Measurements from ENCODE around the gene RUNX3.
"Not testable (repeated sequence)": the region's sequence is repeated elsewhere in the genome, so short reads cannot be mapped to it uniquely, and the experiment has no call there.

The RUNX3 gene

DNA sequence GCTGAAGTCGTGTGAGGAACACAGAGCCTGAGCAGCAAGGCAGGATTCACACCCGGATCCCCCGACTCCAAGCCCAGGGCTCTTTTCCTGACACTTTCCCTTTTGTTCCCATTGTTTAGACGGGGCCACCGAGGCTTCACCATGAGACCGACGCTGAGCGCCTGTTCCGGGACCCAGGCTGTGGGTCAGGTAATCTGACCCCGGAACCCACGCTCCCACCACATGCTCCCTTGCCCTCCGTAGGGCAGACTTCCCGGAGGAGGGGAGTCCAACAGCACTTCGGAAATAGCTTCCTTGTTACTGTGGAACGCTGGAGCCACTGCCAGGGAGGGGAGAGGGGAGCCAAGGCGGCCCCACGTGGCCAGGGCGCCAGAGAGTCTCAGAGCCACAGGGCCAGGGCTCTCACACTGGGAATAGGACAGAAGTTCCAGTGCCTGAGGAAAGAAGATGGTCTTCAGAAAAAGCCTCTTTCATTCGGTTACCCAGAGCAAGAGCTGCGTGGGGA is 18.4 kb downstream of the RUNX3 start:
- no peak for DNase-seq

DNA sequence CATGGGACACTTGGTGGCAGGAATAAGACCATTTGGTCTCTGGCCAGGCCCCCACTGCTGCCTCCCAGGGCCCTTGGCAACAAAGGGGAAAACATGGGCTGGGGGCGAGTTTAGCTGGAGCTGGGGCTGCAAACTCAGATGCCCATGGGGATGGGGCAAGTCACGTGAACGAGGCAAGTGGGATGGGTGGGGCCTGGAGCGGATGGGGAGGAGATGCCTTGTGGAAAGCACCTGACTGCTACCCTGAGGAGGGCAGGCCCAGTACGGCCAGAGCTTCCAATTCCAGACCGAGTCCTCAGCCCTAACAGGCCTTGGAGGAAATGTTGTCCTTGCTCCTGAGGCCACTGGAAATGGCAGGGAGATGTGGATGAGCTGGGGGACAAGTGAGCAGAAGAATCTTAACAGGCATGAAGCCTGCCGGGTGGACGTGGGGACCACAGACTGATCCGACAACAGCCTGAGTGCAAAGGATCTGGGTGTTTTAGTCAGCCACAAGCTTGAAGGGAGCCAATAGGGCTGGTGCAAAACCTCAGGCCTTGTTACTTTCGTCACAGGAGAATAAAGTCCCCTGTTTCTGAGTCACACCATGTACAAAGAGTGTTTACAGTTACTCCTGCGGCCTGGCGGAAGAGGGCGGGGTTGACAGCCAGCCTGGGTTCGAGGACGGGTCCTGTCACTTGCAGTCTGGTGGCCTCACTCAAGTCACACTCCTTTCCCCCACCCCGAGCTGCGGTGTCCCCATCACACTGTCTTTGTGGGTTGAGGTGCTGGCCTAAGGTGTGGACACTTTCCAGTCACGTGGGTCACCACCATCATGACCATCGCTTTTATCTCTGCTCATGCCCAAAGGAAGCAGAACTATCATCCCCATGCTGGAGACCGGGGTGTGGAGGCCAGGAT is 19.1 kb downstream of the RUNX3 start:
- DNase-seq: no peak

DNA sequence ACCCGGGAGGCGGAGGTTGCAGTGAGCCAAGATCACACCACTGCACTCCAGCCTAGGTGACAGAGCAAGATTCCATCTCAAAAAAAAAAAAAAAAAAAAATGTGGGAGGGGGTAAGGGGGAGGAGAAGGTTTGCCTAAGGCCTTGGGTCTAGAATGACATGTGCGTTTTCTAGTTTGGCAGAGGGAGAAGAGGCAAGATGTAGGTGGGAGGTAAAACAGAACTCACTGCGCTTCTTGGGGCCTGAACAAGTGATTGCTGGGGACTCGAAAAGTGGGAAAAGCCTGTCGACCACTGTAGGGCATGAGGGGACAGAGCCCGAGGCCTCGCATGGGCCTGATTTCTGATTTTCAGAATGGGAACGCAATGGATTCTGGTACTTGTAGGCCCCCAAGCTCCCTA is 19.9 kb downstream of the RUNX3 start:
- no peak for DNase-seq

DNA sequence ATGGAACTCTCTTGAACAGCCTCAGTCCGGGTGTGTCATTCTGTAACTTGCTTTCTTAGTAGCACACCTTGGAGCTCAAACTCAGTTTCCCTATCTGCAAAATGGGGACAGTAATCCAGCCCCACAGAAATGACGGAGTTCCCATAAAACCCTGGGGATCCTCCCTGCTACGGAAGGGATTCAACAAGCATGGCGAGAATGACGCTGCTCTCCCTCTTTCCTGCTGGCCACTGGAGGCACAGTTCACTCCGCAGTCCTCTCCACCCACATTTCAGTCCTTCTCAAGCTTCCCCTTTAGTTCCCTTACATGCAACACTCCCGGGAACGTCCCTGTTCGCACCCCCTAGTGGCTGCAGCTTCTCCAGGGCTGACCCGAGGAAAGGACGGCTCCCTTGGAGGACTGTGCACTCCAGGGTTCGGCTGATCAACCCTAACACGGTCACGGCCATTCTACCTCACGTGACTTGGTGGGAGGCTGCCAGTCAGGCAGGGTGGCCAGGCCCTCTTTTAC is 20.6 kb downstream of the RUNX3 start:
- no peak for DNase-seq

DNA sequence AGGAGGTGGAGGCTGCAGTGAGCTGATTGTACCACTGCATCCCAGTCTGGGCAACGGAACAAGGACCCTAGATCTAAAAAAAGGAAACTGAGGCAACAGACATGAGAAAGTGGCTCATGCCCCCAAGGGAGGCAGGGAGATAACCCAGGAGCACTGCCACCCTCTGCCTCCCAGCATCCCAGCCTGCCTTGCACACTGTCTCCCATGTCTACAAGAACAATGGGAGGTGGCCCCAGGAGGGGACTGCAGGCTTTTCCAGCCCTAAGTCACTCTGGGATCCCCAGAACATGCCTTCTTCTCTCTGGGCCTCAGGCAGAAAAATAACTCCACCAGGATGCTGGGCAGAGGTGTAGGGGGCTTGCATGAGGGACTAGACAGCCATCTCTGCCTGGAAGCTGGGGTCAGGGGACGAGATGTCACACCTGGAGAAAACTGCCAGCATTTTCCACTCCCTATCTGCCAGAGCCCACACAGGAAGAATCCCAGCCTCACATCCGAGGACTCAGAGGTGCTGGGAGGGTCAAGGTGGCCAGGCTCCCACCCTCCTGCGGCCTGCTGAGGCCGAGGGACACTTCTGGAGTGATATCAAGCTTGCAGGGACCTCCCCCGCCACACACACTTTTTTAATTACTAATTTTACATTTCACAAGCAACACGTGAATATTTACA is 21.4 kb downstream of the RUNX3 start:
- DNase-seq: no peak

DNA sequence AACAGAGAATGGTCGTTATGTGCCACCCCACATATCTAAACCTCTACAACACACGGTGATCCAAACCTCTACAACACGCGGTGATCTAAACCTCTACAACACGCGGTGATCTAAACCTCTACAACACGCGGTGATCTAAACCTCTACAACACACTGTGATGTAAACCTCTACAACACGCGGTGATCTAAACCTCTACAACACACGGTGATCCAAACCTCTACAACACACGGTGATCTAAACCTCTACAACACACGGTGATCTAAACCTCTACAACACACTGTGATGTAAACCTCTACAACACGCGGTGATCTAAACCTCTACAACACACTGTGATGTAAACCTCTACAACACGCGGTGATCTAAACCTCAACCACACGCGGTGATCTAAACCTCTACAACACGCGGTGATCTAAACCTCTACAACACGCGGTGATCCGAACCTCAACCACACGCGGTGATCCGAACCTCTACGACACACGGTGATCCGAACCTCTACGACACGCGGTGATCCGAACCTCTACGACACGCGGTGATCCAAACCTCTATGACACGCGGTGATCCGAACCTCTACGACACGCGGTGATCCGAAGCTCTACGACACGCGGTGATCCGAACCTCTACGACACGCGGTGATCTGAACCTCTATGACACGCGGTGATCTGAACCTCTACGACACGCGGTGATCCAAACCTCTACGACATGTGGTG is 22.3 kb downstream of the RUNX3 start:
- not testable (repeated sequence) for DNase-seq

DNA sequence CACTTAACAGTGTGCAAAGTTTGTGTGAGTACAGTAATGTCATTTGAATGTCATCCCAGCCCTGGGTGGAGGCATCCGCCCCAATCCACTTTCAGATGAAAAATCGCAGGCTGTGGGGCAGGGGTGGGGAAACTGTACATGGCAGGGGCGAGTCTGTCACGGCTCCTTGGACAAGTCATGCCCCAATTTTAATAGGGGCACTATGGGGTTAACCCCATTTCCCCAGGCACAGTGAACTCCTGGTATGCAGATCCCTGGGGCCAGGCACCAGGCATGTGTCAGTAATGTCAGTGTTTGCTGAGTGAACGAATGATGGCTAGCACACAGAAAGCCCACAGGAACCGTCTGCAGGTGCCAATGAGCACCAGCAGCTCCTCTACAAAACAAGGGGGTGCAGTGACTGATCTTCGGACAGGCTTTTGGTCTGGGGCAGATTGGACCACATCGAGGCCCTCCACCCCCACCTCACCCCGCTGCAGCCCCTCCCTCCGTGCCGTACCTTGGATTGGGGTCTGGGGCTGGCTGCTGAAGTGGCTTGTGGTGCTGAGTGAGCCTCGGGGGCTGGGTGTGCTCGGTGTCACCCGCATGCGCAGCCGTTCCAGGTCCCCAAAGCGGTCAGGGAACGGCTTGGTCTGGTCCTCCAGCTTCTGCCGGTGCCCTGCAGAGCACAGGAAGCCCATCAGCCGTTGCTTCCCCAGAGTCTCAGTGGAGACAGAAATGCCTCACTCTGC is 23.2 kb downstream of the RUNX3 start:
- DNase-seq: no peak

DNA sequence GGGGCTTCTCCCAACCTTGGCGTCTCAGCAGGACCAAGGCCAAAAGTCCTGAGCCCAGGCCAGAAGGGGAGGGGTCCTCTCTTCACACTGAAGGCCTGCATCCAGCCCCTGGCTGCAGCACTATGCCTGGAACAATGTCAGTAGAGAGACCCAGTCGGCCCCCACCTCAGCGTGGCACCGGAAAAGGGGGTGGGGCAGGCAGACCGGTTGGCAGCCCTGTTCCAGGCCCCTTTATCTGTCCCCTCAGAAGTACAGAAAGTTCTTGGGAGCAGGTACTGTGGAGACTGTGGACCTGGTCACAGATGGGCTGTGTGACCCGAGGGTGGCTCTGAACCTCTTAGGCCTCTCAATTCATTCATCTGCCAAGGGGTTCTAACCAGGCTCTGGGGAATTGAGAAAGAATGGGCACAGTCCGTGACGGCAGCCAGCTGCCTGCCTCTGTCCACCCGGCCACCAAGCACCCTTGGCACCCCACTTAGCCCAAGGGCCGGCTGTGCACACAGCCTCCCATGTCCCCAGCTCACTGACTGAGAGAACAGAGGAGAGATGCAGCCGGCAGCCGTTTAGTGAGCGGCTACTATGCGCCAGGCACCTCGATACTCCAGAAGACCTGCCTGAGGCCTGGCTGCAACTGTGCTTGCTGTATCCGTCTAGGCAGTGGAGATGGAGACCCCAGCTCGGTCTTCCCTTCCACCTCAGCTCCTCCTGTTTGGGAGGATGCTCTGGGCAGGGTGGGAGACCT is 23.9 kb downstream of the RUNX3 start:
- no peak for DNase-seq

DNA sequence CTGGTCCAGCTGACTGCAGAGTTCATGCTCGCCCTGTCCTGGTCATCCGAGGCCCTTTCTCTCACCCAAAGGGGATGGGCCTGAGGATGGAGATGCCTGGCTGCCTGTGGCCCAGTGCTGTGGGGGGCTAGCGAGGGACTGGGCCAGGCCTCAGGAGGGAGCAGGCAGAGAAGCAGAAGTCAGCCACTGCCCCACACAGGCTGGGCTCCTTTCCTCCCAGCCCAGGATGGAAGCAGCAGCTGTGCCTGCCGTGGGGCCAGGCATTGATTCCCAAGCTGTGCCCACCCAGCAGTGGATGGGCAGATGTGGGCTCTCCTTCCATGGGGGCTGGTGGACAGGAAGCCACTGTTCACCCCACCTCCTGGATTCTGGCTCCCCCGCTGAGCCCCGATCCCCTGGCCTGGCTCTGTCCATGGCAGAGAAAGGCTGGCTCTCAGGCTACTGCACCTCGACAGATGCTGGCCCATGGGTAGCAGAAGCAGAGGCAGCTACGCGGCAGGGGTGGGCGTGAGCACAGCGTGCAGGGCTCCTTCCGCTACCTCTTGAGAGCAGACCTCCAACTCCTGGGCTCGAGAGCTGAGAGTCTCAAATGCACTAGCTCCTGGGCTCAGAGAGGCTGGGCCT is 24.6 kb downstream of the RUNX3 start:
- no peak for DNase-seq

DNA sequence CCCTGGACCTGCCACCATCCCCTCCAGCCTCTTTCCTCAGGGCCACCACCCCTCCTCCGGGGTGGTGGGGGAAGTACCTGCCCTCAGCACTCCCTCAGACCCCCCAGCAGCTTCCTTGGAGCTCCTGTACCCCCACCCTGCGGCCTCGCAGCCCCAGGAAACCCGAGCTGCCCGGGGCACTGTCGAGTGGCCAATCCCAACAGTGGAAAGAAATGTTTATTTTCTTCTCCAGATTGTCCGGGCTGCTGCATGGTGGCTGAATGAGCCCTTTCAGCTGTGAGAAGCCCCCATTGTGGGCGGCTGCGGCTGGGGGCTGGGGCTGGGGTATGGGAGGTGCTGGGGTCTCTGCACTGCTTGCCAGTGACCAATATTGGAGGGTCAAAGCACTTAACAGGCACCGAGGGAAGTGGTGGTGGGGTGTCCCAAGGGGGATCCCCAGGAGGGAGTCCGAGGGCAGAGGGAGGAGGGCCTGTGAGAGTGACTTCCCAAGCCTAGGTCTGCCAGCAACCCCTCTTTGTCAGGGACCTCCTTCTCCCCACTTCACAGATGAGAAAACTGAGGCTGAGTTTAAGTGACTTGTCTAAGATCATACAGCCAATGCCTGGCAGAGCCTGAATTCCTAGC is 25.2 kb downstream of the RUNX3 start:
- DNase-seq: no peak

DNA sequence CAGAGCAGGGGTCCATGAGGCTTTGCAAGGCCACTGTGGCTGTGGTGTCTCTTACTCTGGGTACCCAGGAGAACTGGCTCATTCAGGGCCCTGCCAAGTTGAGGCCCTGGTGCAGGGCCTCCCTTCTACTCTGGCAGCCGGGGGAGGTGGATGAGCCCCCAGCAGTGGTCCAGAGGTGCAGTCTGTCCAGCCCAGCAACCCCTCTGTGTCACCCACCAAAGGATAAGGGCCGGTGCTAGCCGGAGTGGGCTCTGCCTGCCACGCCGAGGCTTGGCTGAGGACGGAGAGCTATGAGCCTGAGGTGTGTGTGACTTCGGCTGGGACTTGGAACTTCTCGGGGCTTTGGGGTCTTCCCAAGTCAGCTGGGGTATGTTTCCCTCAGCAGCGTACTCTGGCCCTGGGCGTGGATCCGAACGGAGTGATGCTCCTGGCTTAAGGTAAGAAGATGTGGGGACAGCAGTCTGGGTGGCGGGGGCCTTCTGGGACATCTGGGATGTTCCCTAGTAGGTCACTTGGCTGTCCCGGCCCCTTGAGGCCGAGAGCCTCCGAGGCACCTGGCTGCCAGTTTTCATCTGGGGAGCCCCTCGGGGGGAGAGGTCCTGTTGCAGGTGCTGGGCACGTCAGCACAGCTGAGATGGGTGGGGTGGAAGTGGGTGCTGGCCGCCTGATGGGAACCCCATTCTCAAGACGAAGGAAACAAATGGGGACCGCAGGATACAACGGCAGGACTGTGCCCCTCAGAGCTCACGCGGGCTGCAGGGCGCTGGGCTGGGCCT is 25.9 kb downstream of the RUNX3 start:
- no peak for DNase-seq

DNA sequence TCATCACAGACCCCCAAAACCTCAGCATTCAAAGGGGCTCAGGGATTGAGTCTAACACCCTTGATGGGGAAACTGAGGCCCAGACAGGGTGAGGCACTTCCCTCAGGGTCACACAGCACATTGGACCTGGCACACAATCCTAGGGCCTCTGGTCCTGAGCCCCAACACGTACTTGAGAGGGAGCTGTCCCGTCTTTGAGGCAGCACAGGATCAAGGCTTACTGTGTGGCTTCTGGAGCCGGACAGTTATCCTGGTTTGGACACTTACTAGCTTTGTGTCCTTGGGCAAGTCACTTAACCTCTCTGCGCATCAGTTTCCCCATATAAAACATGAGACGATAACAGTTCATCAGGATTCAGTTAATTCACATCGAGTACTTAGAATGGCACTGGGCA is 26.5 kb downstream of the RUNX3 start:
- DNase-seq: no peak

DNA sequence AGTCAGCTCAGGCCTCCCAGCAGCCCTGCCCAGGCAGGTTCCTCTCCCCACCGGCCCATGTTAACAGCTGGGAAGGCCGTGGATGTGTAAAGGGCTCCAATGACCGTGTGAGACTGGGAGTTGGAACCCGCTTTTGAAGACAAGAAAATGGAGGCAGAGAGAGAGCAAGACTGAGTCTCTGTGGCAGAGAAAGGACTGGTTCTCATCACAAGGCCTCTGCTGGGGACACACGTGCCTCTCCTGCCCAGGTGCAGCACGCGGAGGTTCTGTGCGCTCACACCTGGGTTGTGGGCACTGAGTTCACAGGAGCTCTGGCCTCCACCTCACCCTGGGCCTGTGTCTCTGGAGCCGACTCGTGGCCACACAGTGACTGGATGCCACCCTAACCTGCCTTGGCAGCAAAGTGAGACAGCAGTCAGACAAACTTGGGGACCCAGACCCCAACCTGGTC is 27.0 kb downstream of the RUNX3 start:
- DNase-seq: no peak

DNA sequence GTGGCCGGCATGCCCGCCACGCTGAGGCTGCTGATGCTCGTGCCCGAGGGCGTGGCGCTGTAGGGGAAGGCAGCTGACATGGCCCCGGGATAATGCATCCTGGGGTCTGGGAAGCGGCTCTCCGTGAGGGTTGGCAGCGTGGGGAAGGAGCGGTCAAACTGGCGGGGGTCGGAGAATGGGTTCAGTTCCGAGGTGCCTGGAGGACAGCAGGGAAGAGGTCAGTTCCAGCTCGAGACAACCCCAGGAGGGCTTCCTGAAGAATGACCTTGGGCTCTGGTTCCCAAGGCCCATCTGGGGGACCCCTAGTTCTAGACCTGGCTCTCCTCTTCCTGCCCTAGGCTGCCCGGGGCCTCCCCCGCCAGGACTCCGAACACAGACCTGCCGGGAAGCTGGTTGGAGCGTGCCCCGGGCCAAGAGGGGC is 27.6 kb downstream of the RUNX3 start:
- no peak for DNase-seq

DNA sequence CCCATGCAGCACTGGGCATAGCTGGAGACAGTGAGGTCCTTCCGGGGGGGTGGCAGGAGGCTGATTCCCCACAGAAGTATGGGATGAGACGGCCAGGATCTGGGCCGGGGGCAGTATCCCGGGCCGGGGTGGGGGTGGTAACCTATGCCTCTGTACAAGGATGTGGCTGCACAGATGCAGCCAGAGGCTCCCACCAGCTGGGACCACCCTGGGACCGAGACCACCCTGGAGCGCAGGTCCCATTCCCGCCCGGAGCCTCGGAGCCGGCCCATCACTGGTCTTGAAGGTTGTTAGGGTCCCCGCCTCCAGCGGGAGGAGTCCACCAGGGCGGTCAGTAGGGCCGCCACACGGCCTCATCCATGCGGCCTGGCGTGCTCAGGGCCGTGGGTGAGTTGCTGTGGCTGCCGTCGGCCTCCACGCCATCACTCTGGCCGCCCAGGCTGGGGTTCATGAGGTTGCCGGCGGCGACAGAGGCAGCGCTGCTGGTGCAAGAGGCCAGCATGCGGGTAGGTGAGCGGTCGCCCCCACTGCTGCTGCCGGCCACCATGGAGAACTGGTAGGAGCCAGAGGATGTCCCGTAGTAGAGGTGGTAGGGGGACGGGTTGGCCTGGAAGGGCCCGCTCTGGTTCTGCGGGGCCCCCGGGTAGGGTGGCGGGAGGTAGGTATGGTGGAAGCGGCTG is 28.1 kb downstream of the RUNX3 start:
- no peak for DNase-seq

DNA sequence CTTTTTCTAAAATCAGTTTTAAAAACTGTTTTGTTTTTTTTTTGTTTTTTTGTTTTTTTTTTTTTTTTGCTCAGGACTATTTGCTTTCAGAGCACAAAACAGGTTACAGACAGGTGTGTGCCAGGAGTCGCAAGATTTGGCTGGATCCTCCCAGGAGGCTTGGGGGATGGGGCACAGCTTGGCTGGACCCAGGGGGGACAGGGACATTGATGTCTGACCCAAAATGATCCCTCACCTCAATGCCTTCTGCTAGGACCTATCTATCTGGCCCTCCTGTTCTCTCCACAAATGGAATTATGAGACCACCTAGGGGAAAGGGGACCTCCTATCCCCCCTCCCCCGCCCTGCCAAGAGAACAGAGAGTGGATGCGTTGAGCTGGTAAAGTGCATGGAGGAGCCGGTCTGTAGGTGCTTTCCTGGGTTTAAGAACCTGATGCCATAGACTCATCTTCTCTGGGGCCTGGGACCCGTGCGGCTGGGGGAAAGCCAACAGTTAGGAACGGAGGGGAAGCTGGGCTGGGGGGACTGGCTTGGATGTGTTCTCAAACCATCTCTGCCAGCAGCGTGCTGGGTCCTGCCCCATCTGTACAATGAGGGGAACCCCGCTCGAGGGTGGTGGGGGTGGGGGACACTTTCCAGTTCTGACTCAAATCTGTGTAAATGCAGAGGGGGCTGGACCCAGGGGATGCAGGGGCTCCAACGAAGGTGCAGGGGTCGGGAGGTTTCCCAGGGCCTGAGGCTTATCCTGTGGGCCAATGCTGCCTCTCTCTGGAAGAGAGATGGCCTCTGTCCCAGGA is 28.9 kb downstream of the RUNX3 start:
- DNase-seq: no peak

DNA sequence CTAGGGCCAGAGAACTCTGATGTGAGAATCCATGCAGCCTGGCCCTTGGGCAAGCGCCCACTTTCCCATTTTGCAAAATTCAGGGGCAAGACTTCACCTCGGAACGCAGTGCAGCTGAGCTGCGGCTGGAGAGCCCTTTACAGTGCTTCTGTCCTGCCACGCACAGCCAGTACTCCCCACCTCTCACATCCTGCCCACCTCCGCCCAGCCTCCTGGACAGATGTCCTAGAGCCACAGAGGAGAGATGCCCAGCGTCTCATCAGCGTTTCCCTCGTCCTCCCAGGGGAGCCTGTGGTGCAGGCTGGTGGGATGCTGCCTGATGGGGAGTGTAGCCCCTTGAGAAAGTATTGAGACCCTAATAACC is 29.6 kb downstream of the RUNX3 start:
- no peak for DNase-seq

Measured in NCI-H1930 (cell line).